Left kidney (tissue), 8 donors: ENCODE results near the gene ITPR1. TPM values are rescaled to one million over a fixed set of nuclear protein-coding genes. Genes with fewer than 3 reads are reported as not detected.
"Not testable (repeated sequence)": the region's sequence is repeated elsewhere in the genome, so short reads cannot be mapped to it uniquely, and the experiment has no call there.

ENCODE experiments used
- DNase-seq: peaks from one replicate; pipeline ENCODE4 v3.0.0-alpha.2; 2013
- long read RNA-seq, 8 donors: transcript quantifications; one replicate each; lab custom pipeline, GENCODE V29; 2026
- polyA plus RNA-seq: library from polyadenylated mRNA; unstranded; fragments of 120-200 nt; gene quantifications from one replicate; pipeline ENCODE4 v1.2.1, GENCODE V29; 2013; ENCODE audit not compliant: insufficient read length

The ITPR1 gene
- 68.2 TPM for polyA plus RNA-seq
- long read RNA-seq, donor 1, partial matches to known transcripts: 0 of 1 reads
- long read RNA-seq, donor 1, other reads (novel, unspliced or antisense): 0 of 1 reads
- long read RNA-seq, donor 2, full-length matches to known transcripts: 4 of 4 reads
- long read RNA-seq, donor 2, partial matches to known transcripts: 0 of 4 reads
- long read RNA-seq, donor 2, other reads (novel, unspliced or antisense): 0 of 4 reads
- long read RNA-seq, donor 3, partial matches to known transcripts: 0 of 4 reads
- long read RNA-seq, donor 3, other reads (novel, unspliced or antisense): 0 of 4 reads
- long read RNA-seq, donor 4: 0 reads
- long read RNA-seq, donor 5, full-length matches to known transcripts: 5 of 5 reads
- long read RNA-seq, donor 5, partial matches to known transcripts: 0 of 5 reads
- long read RNA-seq, donor 5, other reads (novel, unspliced or antisense): 0 of 5 reads
- long read RNA-seq, donor 6, partial matches to known transcripts: 0 of 3 reads
- long read RNA-seq, donor 6, other reads (novel, unspliced or antisense): 0 of 3 reads
- long read RNA-seq, donor 7, partial matches to known transcripts: 6 of 7 reads
- long read RNA-seq, donor 7, other reads (novel, unspliced or antisense): 0 of 7 reads
- long read RNA-seq, donor 8, partial matches to known transcripts: 0 of 1 reads
- long read RNA-seq, donor 8, other reads (novel, unspliced or antisense): 0 of 1 reads

- DNase-seq: peak; percentile 99
Observed at GRCh38 chr3:4493014-4493940, at the start of gene ITPR1. Gene ITPR1 (plus strand): TSS chr3:4493348. CDS start chr3:4516492, 23,144 bp downstream.

- DNase-seq: no peak
Observed at GRCh38 chr3:4447295-4447999, 45.7 kb upstream of the ITPR1 start.

GRCh38 chr3:4448187-4448586 lies 45.0 kb upstream of the ITPR1 start:
- DNase-seq: no peak

- no peak for DNase-seq
Observed at GRCh38 chr3:4449043-4449805, 43.9 kb upstream of the ITPR1 start.

GRCh38 chr3:4454142-4454541 lies 39.0 kb upstream of the ITPR1 start:
- no peak for DNase-seq

- DNase-seq: not testable (repeated sequence)
Observed at GRCh38 chr3:4456780-4457179, 36.4 kb upstream of the ITPR1 start.

- no peak for DNase-seq
Observed at GRCh38 chr3:4458961-4459360, 34.2 kb upstream of the ITPR1 start.

GRCh38 chr3:4460334-4460733 lies 32.8 kb upstream of the ITPR1 start:
- no peak for DNase-seq

GRCh38 chr3:4461468-4462090 lies 31.6 kb upstream of the ITPR1 start:
- DNase-seq: no peak

GRCh38 chr3:4462369-4463040 lies 30.6 kb upstream of the ITPR1 start:
- no peak for DNase-seq

GRCh38 chr3:4464576-4464975 lies 28.6 kb upstream of the ITPR1 start:
- no peak for DNase-seq

GRCh38 chr3:4466741-4467521 lies 26.2 kb upstream of the ITPR1 start, which contains the start of gene SUMF1:
Gene SUMF1 (minus strand): TSS chr3:4467269. CDS start chr3:4467245, 24 bp downstream.
- peak; percentile 82 for DNase-seq

- DNase-seq: no peak
Observed at GRCh38 chr3:4467522-4467867, 25.7 kb upstream of the ITPR1 start.

- no peak for DNase-seq
Observed at GRCh38 chr3:4471907-4472306, 21.2 kb upstream of the ITPR1 start.

GRCh38 chr3:4472312-4472711 lies 20.8 kb upstream of the ITPR1 start:
- no peak for DNase-seq

- no peak for DNase-seq
Observed at GRCh38 chr3:4472766-4473165, 20.4 kb upstream of the ITPR1 start.

GRCh38 chr3:4474683-4475490 lies 18.3 kb upstream of the ITPR1 start:
- no peak for DNase-seq

- no peak for DNase-seq
Observed at GRCh38 chr3:4475804-4476203, 17.3 kb upstream of the ITPR1 start.
